OCI-LY1 (cell line): Measurements from ENCODE around the gene ZNF701.

Experiments used
- H2AFZ ChIP-seq: fragments of 200-600 bp; sonication (generic), shearing (Covaris generic); 2 replicates; pipeline ENCODE4 v1.6.0; 2014; ENCODE audit warnings: antibody characterized with exemption, mild to moderate bottlenecking, low read length
- H3F3A ChIP-seq: fragments of 200-600 bp; sonication (generic), shearing (Covaris generic); 2 replicates; pipeline ENCODE4 v1.6.0; 2014; ENCODE audit warnings: mild to moderate bottlenecking, antibody characterized with exemption, low read length, moderate library complexity; ENCODE audit not compliant: insufficient read depth
- H3K27ac ChIP-seq: fragments of 200-600 bp; sonication (generic); 2 replicates; pipeline ENCODE4 v1.5.1; 2014; ENCODE audit warnings: low read length, mixed run types, mild to moderate bottlenecking, low read depth; ENCODE audit not compliant: poor library complexity, severe bottlenecking
- H3K27me3 ChIP-seq: fragments of 200-600 bp; sonication (generic); 2 replicates; pipeline ENCODE4 v1.6.0; 2014; ENCODE audit warnings: antibody characterized with exemption, mild to moderate bottlenecking, low read length, moderate library complexity; ENCODE audit not compliant: insufficient read depth
- H3K36me3 ChIP-seq: fragments of 200-600 bp; sonication (generic); 2 replicates; pipeline ENCODE4 v1.6.1; 2014; ENCODE audit warnings: mild to moderate bottlenecking, antibody characterized with exemption, low read length, moderate library complexity, mixed read lengths; ENCODE audit not compliant: insufficient read depth
- H3K4me1 ChIP-seq: fragments of 200-600 bp; sonication (generic); 2 replicates; pipeline ENCODE4 v1.5.1; 2014; ENCODE audit warnings: mild to moderate bottlenecking, low read length, moderate library complexity; ENCODE audit not compliant: insufficient read depth, severe bottlenecking
- H3K4me2 ChIP-seq: fragments of 200-600 bp; sonication (generic), shearing (Covaris generic); 2 replicates; pipeline ENCODE4 v1.6.1; 2014; ENCODE audit warnings: low read length
- H3K4me3 ChIP-seq: fragments of 200-600 bp; sonication (generic); 2 replicates; pipeline ENCODE4 v1.5.1; 2014; ENCODE audit warnings: low read length, low read depth, mild to moderate bottlenecking, mixed read lengths; ENCODE audit not compliant: poor library complexity, severe bottlenecking
- H3K79me2 ChIP-seq: fragments of 200-600 bp; shearing (Covaris generic); 2 replicates; pipeline ENCODE4 v1.6.1; 2016; ENCODE audit warnings: mixed run types, low read length, mixed read lengths; ENCODE audit not compliant: insufficient read depth
- H3K9ac ChIP-seq: fragments of 200-600 bp; sonication (generic), shearing (Covaris generic); 2 replicates; pipeline ENCODE4 v1.6.1; 2014; ENCODE audit warnings: mild to moderate bottlenecking, low read length, mixed read lengths
- H3K9me2 ChIP-seq: fragments of 200-600 bp; sonication (generic), shearing (Covaris generic); 2 replicates; pipeline ENCODE4 v1.6.1; 2014; ENCODE audit warnings: low read depth, mild to moderate bottlenecking, low read length, mixed read lengths
- H3K9me3 ChIP-seq: fragments of 200-600 bp; shearing (Covaris generic); 2 replicates; pipeline ENCODE4 v1.6.1; 2014; ENCODE audit warnings: low read length, mixed read lengths
- H4K20me1 ChIP-seq: fragments of 200-600 bp; sonication (generic), shearing (Covaris generic); 2 replicates; pipeline ENCODE4 v1.6.0; 2016; ENCODE audit warnings: mild to moderate bottlenecking, low read length; ENCODE audit not compliant: insufficient read depth
- CTCF ChIP-seq: fragments of 200-600 bp; sonication (generic), shearing (Covaris generic); IDR thresholded peaks from 2 replicates; pipeline ENCODE4 v1.5.1; 2017; ENCODE audit warnings: mild to moderate bottlenecking, antibody characterized with exemption, low read length, moderate library complexity, mixed read lengths
- EZH2 ChIP-seq: fragments of 200-600 bp; sonication (generic), shearing (Covaris generic); IDR thresholded peaks from 2 replicates; pipeline ENCODE4 v1.8.0; 2017; ENCODE audit warnings: borderline replicate concordance, mixed run types, mild to moderate bottlenecking, antibody characterized with exemption, low read length, moderate library complexity, mixed read lengths

ZNF701 gene

GRCh38 chr19:52570000-52570861, at the start of gene ZNF701:
TSS of gene ZNF701 (plus strand) at chr19:52570287. CDS start at chr19:52574148, 3,861 bp downstream.
- Histone ChIP-seq H3K27me3 (no peaks in the 10 kb centered on the region), H3F3A (no peaks in the 10 kb centered on the region), H3K9me3 (peaks cover 4% of the 10 kb centered on the region; the same call in 1 of the 2 replicates), H4K20me1 (no peaks in the 10 kb centered on the region), H3K4me2 (peak within 1 kb of the TSS; percentile 54), H3K9ac (peak within 1 kb of the TSS; percentile 65), H3K27ac (peak within 1 kb of the TSS; percentile 52), H3K4me1 (peaks cover 5% of the 10 kb centered on the region), H3K79me2 (no peaks in the 10 kb centered on the region), H3K9me2 (no peaks in the 10 kb centered on the region), H3K36me3 (peaks cover 26% of the 10 kb centered on the region), H2AFZ (no peak within 1 kb of the TSS), H3K4me3 (peak within 1 kb of the TSS; percentile 73)
- TF ChIP-seq EZH2 (no peak), CTCF (no peak)

DNA sequence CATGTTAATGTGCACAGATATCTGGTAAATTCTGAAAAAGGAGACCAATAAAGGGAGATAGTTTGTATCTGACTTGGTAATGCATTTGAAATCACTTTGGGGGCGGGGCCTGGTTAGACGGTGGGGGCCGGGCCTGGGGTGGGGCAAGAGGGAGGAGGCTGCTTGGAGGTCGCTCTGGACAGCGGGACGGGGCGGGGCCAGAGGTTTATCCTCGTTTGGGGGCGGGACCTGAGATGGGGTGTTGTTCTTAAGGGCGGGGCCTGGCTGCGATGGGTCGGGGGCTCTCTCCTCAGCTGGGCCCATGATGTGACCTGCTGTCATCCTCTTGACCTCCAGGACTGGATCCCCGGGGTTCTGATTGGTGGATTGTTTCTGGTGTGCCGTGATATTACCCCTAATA, 47.5 kb upstream of the ZNF701 start:
- H3K9me3 ChIP-seq: peaks cover 4% of the 10 kb centered on the region; the same call in 1 of the 2 replicates
- peaks cover 4% of the 10 kb centered on the region for H3K4me1 ChIP-seq
- H3K36me3 ChIP-seq: no peaks in the 10 kb centered on the region
- H3K27me3 ChIP-seq: no peaks in the 10 kb centered on the region
- TF ChIP-seq CTCF (no peak), EZH2 (no peak)
- no peaks in the 10 kb centered on the region for H4K20me1 ChIP-seq
- H3K27ac ChIP-seq: no peak overlapping the region
- no peaks in the 10 kb centered on the region for H3K79me2 ChIP-seq
- H3K9me2 ChIP-seq: no peaks in the 10 kb centered on the region
- no peaks in the 10 kb centered on the region for H3F3A ChIP-seq
- H3K9ac ChIP-seq: no peak overlapping the region
- no peak overlapping the region for H2AFZ ChIP-seq
- no peak overlapping the region for H3K4me2 ChIP-seq
- H3K4me3 ChIP-seq: no peak overlapping the region

DNA sequence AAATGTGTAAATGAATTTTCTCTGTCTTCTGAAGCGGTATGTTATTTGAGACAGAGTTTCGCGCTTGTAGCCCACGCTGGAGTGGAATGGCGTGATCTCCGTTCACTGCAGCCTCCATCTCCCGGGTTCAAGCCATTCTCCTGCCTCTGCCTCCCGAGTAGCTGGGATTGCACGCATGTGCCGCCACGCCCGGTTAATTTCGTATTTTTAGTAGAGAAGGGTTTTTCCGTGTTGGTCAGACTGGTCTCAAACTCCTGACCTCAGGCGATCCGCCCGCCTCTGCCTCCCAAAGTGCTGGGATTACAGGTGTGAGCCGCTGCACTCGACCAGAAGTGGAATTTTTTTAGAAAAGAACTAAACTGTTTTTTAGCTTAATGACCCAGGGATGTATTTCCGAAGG, 46.0 kb upstream of the ZNF701 start:
- Histone ChIP-seq H3K4me1 (peaks cover 14% of the 10 kb centered on the region), H3K4me3 (no peak overlapping the region), H3K4me2 (no peak overlapping the region), H3K9me2 (no peaks in the 10 kb centered on the region), H3K9ac (no peak overlapping the region), H3K27me3 (no peaks in the 10 kb centered on the region), H3K36me3 (no peaks in the 10 kb centered on the region; the same call in 1 of the 2 replicates), H3K27ac (no peak overlapping the region), H2AFZ (no peak overlapping the region), H4K20me1 (no peaks in the 10 kb centered on the region), H3K9me3 (peaks cover 6% of the 10 kb centered on the region; the same call in 1 of the 2 replicates), H3F3A (no peaks in the 10 kb centered on the region), H3K79me2 (0 out of 2 replicates have a peak, but pooled peaks cover 3% of the 10 kb centered on the region)
- TF ChIP-seq EZH2 (no peak), CTCF (no peak)
